Measurements from ENCODE around the gene TLR2. TPM values are rescaled to one million over a fixed set of nuclear protein-coding genes. Genes with fewer than 3 reads are reported as not detected.

Gene TLR2
- total and polyA plus RNA-seq, 2 donors (not counting 3 experiments of a cell fraction or from before 2014, with no cell fraction given): 0.29 to 1.4 TPM

DNA sequence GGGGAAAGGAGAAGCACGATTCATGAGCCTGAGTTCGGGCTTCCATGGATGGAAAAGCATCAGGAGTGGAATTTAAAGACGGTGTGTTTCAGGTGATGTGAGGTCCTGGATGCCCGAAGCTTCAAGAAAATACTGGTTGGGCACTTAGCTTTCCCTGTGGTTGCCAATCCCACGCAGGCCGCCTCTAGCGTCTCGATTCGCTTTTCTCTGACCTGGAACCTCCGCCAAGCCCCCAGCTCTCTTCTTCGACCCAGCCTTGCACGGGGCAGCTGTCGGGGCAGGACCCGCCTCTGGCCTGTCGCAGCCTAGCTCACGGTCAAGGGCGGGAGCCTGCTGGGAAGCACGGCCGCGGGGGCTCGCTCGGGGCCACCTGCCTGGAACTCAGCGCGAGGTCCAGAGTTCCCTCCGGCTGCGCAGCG is 308 bp upstream of the TLR2 start:
- TF ChIP-seq MAX (IDR thresholded peaks at IDR 0.05; ENCODE audit: insufficient read depth, insufficient read length) (peak; percentile 57), POLR2AphosphoS5 (IDR thresholded peaks at IDR 0.05; ENCODE audit: insufficient read depth, low read depth, low read length) (no peak)
- FAIRE-seq (no peak), DNase-seq (ENCODE audit: low read depth, low spot score) (no peak)
- Histone ChIP-seq H3K27ac (ENCODE audit: insufficient read depth, low read depth, low read length) (no peak overlapping the region), H3K9ac (replicated peaks; ENCODE audit: extremely low read depth, insufficient read depth, low read length) (no peak overlapping the region), H3K9me1 (replicated peaks; ENCODE audit: control insufficient read depth, extremely low read depth, insufficient read depth, low read length) (no peaks in the 10 kb centered on the region), H3K36me3 (ENCODE audit: control insufficient read depth in 2 of 2, extremely low read depth in 1 of 2, insufficient read depth in 2 of 2, low read length in 2 of 2) (no peaks in the 10 kb centered on the region), H2AFZ (ENCODE audit: low read depth, low read length) (no peak overlapping the region), H3K4me1 (ENCODE audit: control insufficient read depth, extremely low read depth, insufficient read depth, low read length) (no peaks in the 10 kb centered on the region), H3K79me2 (ENCODE audit: control insufficient read depth, insufficient read depth, low read length) (no peaks in the 10 kb centered on the region), H3K9me3 (replicated peaks; ENCODE audit: control insufficient read depth, insufficient read depth, low read length) (no peaks in the 10 kb centered on the region), H3K4me3 (replicated peaks in 1 of 3; ENCODE audit: insufficient read depth in 1 of 3, low read depth in 1 of 3, low read length in 3 of 3) (peak overlapping the region in 1 of 3 experiments; percentile 32), H3K4me2 (ENCODE audit: insufficient read depth, low read length) (no peak overlapping the region), H3K27me3 (ENCODE audit: control insufficient read depth in 2 of 2, insufficient read depth in 2 of 2, low read length in 2 of 2) (peaks cover 27 to 46% of the 10 kb centered on the region in 2 experiments), H4K20me1 (replicated peaks; ENCODE audit: control insufficient read depth, extremely low read depth, insufficient read depth, low read length) (no peaks in the 10 kb centered on the region)
- dilution Hi-C loops (cut with MboI; ENCODE audit: extremely low pct_ligation_motif_present, low sequenced_read_pairs) (no loop called here), intact Hi-C loops (cut with micrococcal nuclease) (no loop called here)
- no TSS peak for BruUV-seq (replicated peaks)
- ChIA-PET POLR2A (no interaction called here), CTCF (interaction anchor here (0.9 to 1.9 kb wide), 4 partner anchors 34 to 66 kb away, joined by 3 to 9 read pairs (median 4); no protein-coding TSS in a partner anchor)

- intact Hi-C loops (cut with micrococcal nuclease) (no loop called here), dilution Hi-C loops (cut with MboI; ENCODE audit: extremely low pct_ligation_motif_present, low sequenced_read_pairs) (no loop called here)
- Histone ChIP-seq H3K4me3 (replicated peaks in 1 of 3; ENCODE audit: insufficient read depth in 1 of 3, low read depth in 1 of 3, low read length in 3 of 3) (peak overlapping the region in 1 of 3 experiments; percentile 32), H2AFZ (ENCODE audit: low read depth, low read length) (no peak overlapping the region), H4K20me1 (replicated peaks; ENCODE audit: control insufficient read depth, extremely low read depth, insufficient read depth, low read length) (no peaks in the 10 kb centered on the region), H3K27ac (ENCODE audit: insufficient read depth, low read depth, low read length) (no peak overlapping the region), H3K9me1 (replicated peaks; ENCODE audit: control insufficient read depth, extremely low read depth, insufficient read depth, low read length) (no peaks in the 10 kb centered on the region), H3K4me1 (ENCODE audit: control insufficient read depth, extremely low read depth, insufficient read depth, low read length) (no peaks in the 10 kb centered on the region), H3K79me2 (ENCODE audit: control insufficient read depth, insufficient read depth, low read length) (no peaks in the 10 kb centered on the region), H3K9ac (replicated peaks; ENCODE audit: extremely low read depth, insufficient read depth, low read length) (no peak overlapping the region), H3K9me3 (replicated peaks; ENCODE audit: control insufficient read depth, insufficient read depth, low read length) (no peaks in the 10 kb centered on the region), H3K36me3 (ENCODE audit: control insufficient read depth in 2 of 2, extremely low read depth in 1 of 2, insufficient read depth in 2 of 2, low read length in 2 of 2) (no peaks in the 10 kb centered on the region), H3K4me2 (ENCODE audit: insufficient read depth, low read length) (no peak overlapping the region), H3K27me3 (ENCODE audit: control insufficient read depth in 2 of 2, insufficient read depth in 2 of 2, low read length in 2 of 2) (peaks cover 23 to 45% of the 10 kb centered on the region in 2 experiments)
- TF ChIP-seq POLR2A (IDR thresholded peaks at IDR 0.05; ENCODE audit: low read depth, low read length): no peak
- TF ChIP-seq GATA2 (IDR thresholded peaks at IDR 0.05; ENCODE audit: insufficient read depth, insufficient read length, low read depth, low read length): no peak
- TF ChIP-seq MAX (IDR thresholded peaks at IDR 0.05; ENCODE audit: insufficient read depth, insufficient read length): no peak
- TF ChIP-seq JUN (IDR thresholded peaks at IDR 0.05; ENCODE audit: borderline replicate concordance, insufficient read depth, insufficient read length, low read depth): no peak
- no peak for TF ChIP-seq CTCF (IDR thresholded peaks at IDR 0.05; ENCODE audit: extremely low read depth in 1 of 2, insufficient read depth in 1 of 2, low read depth in 1 of 2, low read length in 2 of 2)
- no peak for TF ChIP-seq FOS (IDR thresholded peaks at IDR 0.05; ENCODE audit: borderline replicate concordance, insufficient read depth, low read length)
- no peak for TF ChIP-seq MYC (IDR thresholded peaks at IDR 0.05; ENCODE audit: low read depth, low read length)
- no peak for TF ChIP-seq EZH2 (IDR thresholded peaks at IDR 0.05; ENCODE audit: borderline replicate concordance, low read depth, low read length, severe bottlenecking)
- no peak for TF ChIP-seq POLR2AphosphoS5 (IDR thresholded peaks at IDR 0.05; ENCODE audit: insufficient read depth, low read depth, low read length)
- POLR2A ChIA-PET: interaction anchor here (0.5 to 0.6 kb wide), 2 partner anchors 102 to 1217 kb away, joined by 3 read pairs; no protein-coding TSS in a partner anchor
- CTCF ChIA-PET: interaction anchor here (1.9 kb wide), 1 partner anchor 41 kb away, joined by 9 read pairs; no protein-coding TSS in a partner anchor
- FAIRE-seq (no peak), DNase-seq (ENCODE audit: low read depth, low spot score) (peak; percentile 10)
- no TSS peak for BruUV-seq (replicated peaks)
These were observed 891 bp downstream of the TLR2 start for GRCh38 chr4:153684971-153685371.
